Endothelial cell of umbilical vein (primary cell): ENCODE data around the gene FSTL4. TPM values are rescaled to one million over a fixed set of nuclear protein-coding genes. Genes with fewer than 3 reads are reported as not detected.

Source experiments
- BruUV-seq: library from RNA; stranded (reverse); fragments of 400-500 nt; replicated peaks from 2 replicates; lab custom pipeline; 2021; lab: Mats Ljungman, UMichigan
- CTCF ChIA-PET: fragments of 300-600, 350-600 bp; sonication (Branson Sonifier 250); formaldehyde crosslinking; loops from one replicate; lab custom pipeline; 2021; ENCODE audit warnings: antibody characterized with exemption, inconsistent platforms; lab: Charles Lee
- POLR2A ChIA-PET: fragments of 300-600, 350-600 bp; sonication (Branson Sonifier 250); formaldehyde crosslinking; loops from one replicate; lab custom pipeline; 2021; ENCODE audit warnings: antibody characterized with exemption, inconsistent platforms; lab: Charles Lee
- DNase-seq: peaks from one replicate; pipeline ENCODE4 v3.0.0-alpha.2; 2011; ENCODE audit warnings: low read depth, low spot score
- FAIRE-seq: peaks from 2 replicates; lab custom pipeline; 2011; peaks lifted over from hg19 to GRCh38; lab: Jason Lieb, UNC
- H2AFZ ChIP-seq: 2 replicates; pipeline ENCODE4 v1.6.0; 2012; ENCODE audit warnings: low read depth, low read length, control low read depth, inconsistent platforms
- H3K27ac ChIP-seq: 2 replicates; pipeline ENCODE4 v1.5.1; 2011; ENCODE audit warnings: low read depth, mild to moderate bottlenecking, control low read depth, low read length, moderate library complexity; ENCODE audit not compliant: insufficient read depth
- H3K27me3 ChIP-seq, 2 experiments: 2 replicates each; pipeline versions ENCODE4 v1.6.0 to v1.6.1; 2011; ENCODE audit warnings: low read length in 2 of 2, mixed read lengths in 1 of 2; ENCODE audit not compliant: control insufficient read depth in 2 of 2, insufficient read depth in 2 of 2
- H3K36me3 ChIP-seq, 2 experiments: 2 replicates in 1 of 2; 3 replicates in 1 of 2; pipeline ENCODE4 v1.5.1; 2011; ENCODE audit warnings: low read length in 2 of 2, mild to moderate bottlenecking in 1 of 2, moderate library complexity in 1 of 2; ENCODE audit not compliant: control insufficient read depth in 2 of 2, insufficient read depth in 2 of 2; ENCODE audit errors: extremely low read depth in 1 of 2
- H3K4me1 ChIP-seq: 3 replicates; pipeline ENCODE4 v1.5.1; 2011; ENCODE audit warnings: mild to moderate bottlenecking, low read length; ENCODE audit not compliant: control insufficient read depth, insufficient read depth; ENCODE audit errors: extremely low read depth
- H3K4me2 ChIP-seq: 2 replicates; pipeline ENCODE4 v1.6.1; 2011; ENCODE audit warnings: low read length, control low read depth, mixed read lengths; ENCODE audit not compliant: insufficient read depth
- H3K4me3 ChIP-seq, 3 experiments: fragments of 200-600 bp in 1 of 3; sonication (generic), shearing (Covaris generic) in 1 of 3; replicated peaks in 1 of 3; 2 replicates each; pipeline ENCODE4 v1.5.1; 2011 to 2016; ENCODE audit warnings: control low read depth in 3 of 3, low read length in 3 of 3, mild to moderate bottlenecking in 2 of 3, inconsistent platforms in 1 of 3, low read depth in 1 of 3, moderate library complexity in 1 of 3; ENCODE audit not compliant: insufficient read depth in 1 of 3
- H3K79me2 ChIP-seq: 2 replicates; pipeline ENCODE4 v1.6.0; 2012; ENCODE audit warnings: low read length, inconsistent platforms; ENCODE audit not compliant: control insufficient read depth, insufficient read depth
- H3K9ac ChIP-seq: replicated peaks from 2 replicates; pipeline ENCODE3; 2011; ENCODE audit warnings: low read length, control low read depth; ENCODE audit not compliant: insufficient read depth; ENCODE audit errors: extremely low read depth
- H3K9me1 ChIP-seq: replicated peaks from 3 replicates; pipeline ENCODE4 v1.6.0; 2011; ENCODE audit warnings: mild to moderate bottlenecking, low read length; ENCODE audit not compliant: control insufficient read depth, insufficient read depth; ENCODE audit errors: extremely low read depth
- H3K9me3 ChIP-seq: replicated peaks from 2 replicates; pipeline ENCODE4 v1.5.1; 2012; ENCODE audit warnings: low read length, inconsistent platforms; ENCODE audit not compliant: control insufficient read depth, insufficient read depth
- H4K20me1 ChIP-seq: replicated peaks from 2 replicates; pipeline ENCODE3; 2011; ENCODE audit warnings: mild to moderate bottlenecking, low read length; ENCODE audit not compliant: control insufficient read depth, insufficient read depth; ENCODE audit errors: extremely low read depth
- CTCF ChIP-seq, 2 donors: IDR thresholded peaks; 1 replicate in 1 of 2; 2 replicates in 1 of 2; pipeline ENCODE4 v1.5.1; 2011; ENCODE audit warnings: low read length in 2 of 2, mild to moderate bottlenecking in 2 of 2, moderate library complexity in 2 of 2, control low read depth in 1 of 2, inconsistent platforms in 1 of 2, low read depth in 1 of 2; ENCODE audit not compliant: insufficient read depth in 1 of 2; ENCODE audit errors: extremely low read depth in 1 of 2
- EZH2 ChIP-seq: IDR thresholded peaks from 2 replicates; pipeline ENCODE4 v1.6.1; 2012; ENCODE audit warnings: borderline replicate concordance, low read depth, mild to moderate bottlenecking, moderate library complexity, low read length, inconsistent platforms; ENCODE audit not compliant: severe bottlenecking
- FOS ChIP-seq: IDR thresholded peaks from 2 replicates; pipeline ENCODE4 v1.6.1; 2011; ENCODE audit warnings: mild to moderate bottlenecking, low read length, moderate library complexity, borderline replicate concordance; ENCODE audit not compliant: insufficient read depth
- GATA2 ChIP-seq: IDR thresholded peaks from 2 replicates; pipeline ENCODE4 v1.7.0; 2011; ENCODE audit warnings: low read depth, mild to moderate bottlenecking, moderate library complexity, mixed read lengths, low read length; ENCODE audit not compliant: insufficient read length, insufficient read depth
- JUN ChIP-seq: IDR thresholded peaks from 2 replicates; pipeline ENCODE4 v1.6.1; 2011; ENCODE audit warnings: borderline replicate concordance, low read depth; ENCODE audit not compliant: insufficient read length, insufficient read depth
- MYC ChIP-seq: IDR thresholded peaks from one replicate; pipeline ENCODE4 v1.6.1; 2011; ENCODE audit warnings: mild to moderate bottlenecking, low read depth, low read length
- POLR2A ChIP-seq: IDR thresholded peaks from 2 replicates; pipeline ENCODE4 v1.6.1; 2012; ENCODE audit warnings: low read depth, mild to moderate bottlenecking, control low read depth, low read length
- POLR2AphosphoS5 ChIP-seq: IDR thresholded peaks from 2 replicates; pipeline ENCODE4 v1.6.1; 2012; ENCODE audit warnings: low read depth, mild to moderate bottlenecking, control low read depth, low read length, moderate library complexity; ENCODE audit not compliant: insufficient read depth
- dilution Hi-C: fragments of 300-500 bp; cut with MboI; formaldehyde crosslinking; loops from one replicate; pipeline ENCODE4 v1.15.0; 2019; ENCODE audit warnings: low sequenced_read_pairs; ENCODE audit not compliant: extremely low pct_ligation_motif_present
- intact Hi-C: fragments of 100-400 bp; cut with micrococcal nuclease; formaldehyde crosslinking; loops from one replicate; pipeline ENCODE4 v1.10.0; 2022
- polyA plus RNA-seq, 4 experiments: library from polyadenylated mRNA; depleted of rRNA in 3 of 4; stranded (reverse) in 3 of 4; unstranded in 1 of 4; fragments of >200 nt; gene quantifications; 2 replicates each; pipeline versions ENCODE4 v1.2.1 to v1.2.3, GENCODE V29; 2011 to 2012; ENCODE audit warnings: missing spikeins in 1 of 4
- total RNA-seq: library from RNA; stranded (reverse); gene quantifications from 2 replicates; pipeline ENCODE4 v1.2.3, GENCODE V29; 2021
- TF ChIP-seq, protein P1 (sequence below): IDR thresholded peaks from 2 replicates; pipeline ENCODE4 v1.6.1; 2011; ENCODE audit not compliant: insufficient read depth, insufficient read length

FSTL4 gene
- total and polyA plus RNA-seq, 2 donors (not counting 3 experiments of a cell fraction or from before 2014, with no cell fraction given) = 0.18 TPM; not detected in 1

- no peak for FAIRE-seq
- no TSS peak for BruUV-seq
- no peaks in the 10 kb centered on the region for H4K20me1 ChIP-seq
- no peak overlapping the region for H3K9ac ChIP-seq
- dilution Hi-C loops = no loop called here
- H3K9me1 ChIP-seq = no peaks in the 10 kb centered on the region
- no peak overlapping the region for H3K4me3 ChIP-seq
- H2AFZ ChIP-seq = no peak overlapping the region
- peaks cover 17% of the 10 kb centered on the region for H3K4me1 ChIP-seq
- H3K36me3 ChIP-seq = no peaks in the 10 kb centered on the region
- no peaks in the 10 kb centered on the region for H3K9me3 ChIP-seq
- intact Hi-C loops = no loop called here
- no peak for DNase-seq
- no peak overlapping the region for H3K4me2 ChIP-seq
- H3K27ac ChIP-seq = no peak overlapping the region
- CTCF ChIA-PET = no interaction called here
- TF ChIP-seq, protein P1, sequence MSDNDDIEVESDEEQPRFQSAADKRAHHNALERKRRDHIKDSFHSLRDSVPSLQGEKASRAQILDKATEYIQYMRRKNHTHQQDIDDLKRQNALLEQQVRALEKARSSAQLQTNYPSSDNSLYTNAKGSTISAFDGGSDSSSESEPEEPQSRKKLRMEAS = no peak
- TF ChIP-seq JUN = no peak
- TF ChIP-seq CTCF (IDR thresholded peaks at IDR 0.05; ENCODE audit: extremely low read depth in 1 of 2, insufficient read depth in 1 of 2, low read depth in 1 of 2, low read length in 2 of 2) = no peak
- no peak for TF ChIP-seq EZH2
- TF ChIP-seq POLR2A = no peak
- TF ChIP-seq MYC = no peak
- TF ChIP-seq POLR2AphosphoS5 = no peak
- TF ChIP-seq GATA2 = no peak
- no peak for TF ChIP-seq FOS
- H3K79me2 ChIP-seq = no peaks in the 10 kb centered on the region
- H3K27me3 ChIP-seq = no peaks in the 10 kb centered on the region
- POLR2A ChIA-PET = no interaction called here
Observed at GRCh38 chr5:133461796-133462516, 150.4 kb downstream of the FSTL4 start.
